Testis (tissue), 3 donors: ENCODE measurements around the gene SLC44A5. TPM values are rescaled to one million over a fixed set of nuclear protein-coding genes. Genes with fewer than 3 reads are reported as not detected.

Experiments used
- DNase-seq: peaks from one replicate; pipeline ENCODE4 v3.0.0-alpha.2; 2019
- H3K27ac ChIP-seq, 2 donors: fragments of 200-600 bp; sonication (generic); one replicate each; pipeline ENCODE4 v1.5.1; 2019
- H3K27me3 ChIP-seq: fragments of 200-600 bp; sonication (generic); one replicate; pipeline ENCODE4 v1.5.1; 2019
- H3K36me3 ChIP-seq: fragments of 200-600 bp; sonication (generic); one replicate; pipeline ENCODE4 v1.5.1; 2017; ENCODE audit warnings: low read depth; ENCODE audit errors: missing control alignments
- H3K4me1 ChIP-seq: fragments of 200-600 bp; sonication (generic); one replicate; pipeline ENCODE4 v1.5.1; 2019
- H3K4me3 ChIP-seq, 2 donors: fragments of 200-600 bp; sonication (generic); one replicate each; pipeline ENCODE4 v1.5.1; 2017 to 2019
- H3K9me3 ChIP-seq: fragments of 200-600 bp; sonication (generic); one replicate; pipeline ENCODE4 v1.5.1; 2017
- POLR2A ChIP-seq: fragments of 450-650 bp; IDR thresholded peaks from one replicate; pipeline ENCODE4 v1.6.1; 2017; ENCODE audit warnings: antibody characterized with exemption, mild to moderate bottlenecking, moderate library complexity
- WGBS, 2 donors: methylation state at CpG; one replicate each; pipeline ENCODE4 v1.1.5; 2018; 5-methylcytosine and 5-hydroxymethylcytosine counted together
- intact Hi-C: fragments of 100-400 bp; cut with DNase I; formaldehyde crosslinking; loops from one replicate; pipeline ENCODE4 v1.15.1; 2023; ENCODE audit warnings: low total_unique reads
- polyA plus RNA-seq: library from polyadenylated mRNA; stranded (reverse); fragments of 350-450 nt; fragmentation: Illumina TruSeq; extraction: RNeasy Lipid Tissue Mini Kit (QIAGEN cat#74804); gene quantifications from one replicate; pipeline ENCODE4 v1.2.3, GENCODE V29; 2014; ENCODE audit warnings: low read depth, low replicate concordance; ENCODE audit not compliant: insufficient read depth
- total RNA-seq, 2 donors: library from RNA; depleted of rRNA; stranded (reverse); fragments of >200 nt; gene quantifications; one replicate each; pipeline ENCODE4 v1.2.3, GENCODE V29; 2016
- TF ChIP-seq, protein P1 (sequence below), 3 experiments: fragments of 450-650 bp in 2 of 3; fragments of 200-600 bp in 1 of 3; sonication (generic) in 1 of 3; IDR thresholded peaks; one replicate each; pipeline ENCODE4 v1.5.1; 2016 to 2019; ENCODE audit warnings: antibody characterized with exemption in 3 of 3, mild to moderate bottlenecking in 2 of 3, moderate library complexity in 1 of 3

The SLC44A5 gene
- total and polyA plus RNA-seq, 3 donors from 2014 or later = 4.9 to 10.6 (median 4.9) TPM

DNA sequence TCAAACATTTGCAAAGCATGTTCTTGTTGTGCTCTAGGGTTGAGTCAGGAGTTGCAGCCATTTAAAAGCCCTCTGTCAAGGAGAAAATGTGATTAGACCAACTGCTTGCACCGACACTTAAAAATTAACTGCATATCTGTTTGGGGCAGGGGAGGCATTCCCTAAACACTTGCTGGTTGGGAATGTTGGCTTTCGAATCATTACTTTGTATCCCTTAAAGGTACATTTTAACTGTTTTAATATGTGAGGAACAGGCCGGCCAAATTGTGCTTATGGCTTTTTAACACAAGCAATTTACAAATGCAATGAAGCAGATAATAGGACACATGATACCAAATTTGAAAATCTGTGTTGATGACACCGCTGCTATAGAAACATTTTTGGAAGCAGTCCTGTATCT is 317.6 kb downstream of the SLC44A5 start:
- no peak overlapping the region for H3K4me3 ChIP-seq
- whole genome bisulfite sequencing, 2 donors = 52 to 68% methylated on average over 4 of the region's 4 CpGs

DNA sequence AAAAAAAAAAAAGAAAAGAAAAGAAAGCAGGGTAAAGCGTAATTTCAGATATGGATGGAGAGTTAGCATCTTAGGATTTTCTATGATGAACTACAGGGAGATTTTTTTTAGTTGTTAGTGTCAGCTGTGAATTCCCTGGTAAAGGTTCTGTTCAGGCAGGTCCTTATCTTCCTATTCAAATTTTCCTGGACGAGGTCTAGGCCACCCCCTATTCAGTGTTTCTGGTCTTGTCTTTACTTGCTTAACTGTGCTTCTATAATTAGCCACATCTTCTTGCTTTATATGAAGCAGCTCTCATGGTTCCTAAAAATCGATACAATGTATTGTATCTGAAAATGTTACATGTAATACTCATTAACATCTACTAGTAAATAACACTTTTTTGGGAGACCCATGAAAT is 318.9 kb downstream of the SLC44A5 start:
- DNase-seq = no peak
- TF ChIP-seq, protein P1, sequence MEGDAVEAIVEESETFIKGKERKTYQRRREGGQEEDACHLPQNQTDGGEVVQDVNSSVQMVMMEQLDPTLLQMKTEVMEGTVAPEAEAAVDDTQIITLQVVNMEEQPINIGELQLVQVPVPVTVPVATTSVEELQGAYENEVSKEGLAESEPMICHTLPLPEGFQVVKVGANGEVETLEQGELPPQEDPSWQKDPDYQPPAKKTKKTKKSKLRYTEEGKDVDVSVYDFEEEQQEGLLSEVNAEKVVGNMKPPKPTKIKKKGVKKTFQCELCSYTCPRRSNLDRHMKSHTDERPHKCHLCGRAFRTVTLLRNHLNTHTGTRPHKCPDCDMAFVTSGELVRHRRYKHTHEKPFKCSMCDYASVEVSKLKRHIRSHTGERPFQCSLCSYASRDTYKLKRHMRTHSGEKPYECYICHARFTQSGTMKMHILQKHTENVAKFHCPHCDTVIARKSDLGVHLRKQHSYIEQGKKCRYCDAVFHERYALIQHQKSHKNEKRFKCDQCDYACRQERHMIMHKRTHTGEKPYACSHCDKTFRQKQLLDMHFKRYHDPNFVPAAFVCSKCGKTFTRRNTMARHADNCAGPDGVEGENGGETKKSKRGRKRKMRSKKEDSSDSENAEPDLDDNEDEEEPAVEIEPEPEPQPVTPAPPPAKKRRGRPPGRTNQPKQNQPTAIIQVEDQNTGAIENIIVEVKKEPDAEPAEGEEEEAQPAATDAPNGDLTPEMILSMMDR (IDR thresholded peaks at IDR 0.05) = no peak
- no peak for TF ChIP-seq POLR2A
- H3K9me3 ChIP-seq = no peaks in the 10 kb centered on the region
- H3K36me3 ChIP-seq = no peaks in the 10 kb centered on the region
- H3K4me1 ChIP-seq = no peaks in the 10 kb centered on the region
- intact Hi-C loops = no loop called here
- no peaks in the 10 kb centered on the region for H3K27me3 ChIP-seq
- H3K27ac ChIP-seq = no peak overlapping the region
- no peak overlapping the region for H3K4me3 ChIP-seq
- WGBS, 2 donors = 64 to 65% methylated on average over 3 of the region's 3 CpGs

More for the DNA sequence above, 317.6 kb downstream of the SLC44A5 start:
- Histone ChIP-seq H3K36me3 (no peaks in the 10 kb centered on the region), H3K27ac (no peak overlapping the region), H3K4me1 (no peaks in the 10 kb centered on the region), H3K9me3 (no peaks in the 10 kb centered on the region), H3K27me3 (no peaks in the 10 kb centered on the region)
- no peak for DNase-seq
- TF ChIP-seq POLR2A = no peak
- TF ChIP-seq, protein P1 (IDR thresholded peaks at IDR 0.05) = no peak
- intact Hi-C loops = no loop called here

DNA sequence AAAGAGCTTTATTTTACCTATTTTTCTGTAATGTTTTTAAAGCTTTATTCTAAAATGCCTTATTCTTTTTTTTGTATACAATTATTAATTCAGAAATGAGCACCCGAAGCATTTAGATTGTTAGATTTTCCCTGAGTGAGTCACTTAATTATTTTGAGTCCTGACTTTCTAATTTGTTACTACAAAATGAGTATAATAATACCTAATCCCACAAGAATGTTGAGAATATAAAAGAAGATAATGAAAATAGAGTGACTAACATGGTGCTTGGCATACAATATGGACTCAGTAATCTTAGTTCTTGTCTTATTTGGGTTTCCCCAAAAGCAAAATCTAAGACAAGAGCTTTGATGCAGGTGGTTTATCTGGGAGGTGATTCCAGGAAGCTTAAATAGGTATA is 334.5 kb downstream of the SLC44A5 start:
- intact Hi-C loops = no loop called here
- TF ChIP-seq, protein P1 (IDR thresholded peaks at IDR 0.05) = no peak
- TF ChIP-seq POLR2A = no peak
- Histone ChIP-seq H3K9me3 (no peaks in the 10 kb centered on the region), H3K4me3 (no peak overlapping the region), H3K27me3 (no peaks in the 10 kb centered on the region), H3K27ac (no peak overlapping the region), H3K4me1 (no peaks in the 10 kb centered on the region), H3K36me3 (no peaks in the 10 kb centered on the region)
- WGBS, 2 donors = 85 to 95% methylated on average over 1 of the region's 1 CpG
- DNase-seq = no peak

DNA sequence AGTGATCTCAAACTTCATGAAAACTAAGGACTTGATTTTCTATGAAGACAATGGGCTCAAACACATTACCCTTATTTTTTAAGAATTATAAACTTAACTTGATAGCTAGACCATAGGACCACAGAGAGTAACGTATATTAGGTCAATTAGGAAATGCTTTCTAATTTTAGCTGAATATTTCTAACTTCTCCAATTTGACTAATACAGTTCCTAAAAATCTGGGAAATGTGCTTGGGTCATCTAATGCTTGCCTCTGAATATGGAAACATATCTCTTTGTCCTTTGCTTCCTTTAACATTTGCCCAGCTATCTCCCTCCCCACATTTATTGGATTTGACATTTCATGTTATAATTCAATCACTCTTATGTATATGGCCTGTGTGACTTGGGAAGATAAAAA is 335.3 kb downstream of the SLC44A5 start:
- intact Hi-C loops = no loop called here
- H3K36me3 ChIP-seq = no peaks in the 10 kb centered on the region

More for the DNA sequence above, 335.3 kb downstream of the SLC44A5 start:
- no peak for DNase-seq
- no peak overlapping the region for H3K27ac ChIP-seq
- H3K4me3 ChIP-seq = no peak overlapping the region
- H3K9me3 ChIP-seq = no peaks in the 10 kb centered on the region
- TF ChIP-seq POLR2A = no peak
- TF ChIP-seq, protein P1 (IDR thresholded peaks at IDR 0.05) = no peak
- WGBS, 2 donors = 77 to 80% methylated on average over 1 of the region's 1 CpG
- no peaks in the 10 kb centered on the region for H3K4me1 ChIP-seq
- H3K27me3 ChIP-seq = no peaks in the 10 kb centered on the region
